Mesothelial cell of epicardium (in vitro differentiated cells): ENCODE results near the gene CCDC88C. TPM values are rescaled to one million over a fixed set of nuclear protein-coding genes. Genes with fewer than 3 reads are reported as not detected.
A peak's percentile ranks its signal among the peaks of the same experiment; 100 is the strongest.

Experiments used
- DNase-seq, 2 experiments: peaks; one replicate each; pipeline ENCODE4 v3.0.0; 2021; ENCODE audit warnings: low spot score in 2 of 2; ENCODE audit not compliant: unreplicated experiment in 2 of 2
- H3K27ac Mint-ChIP-seq: 2 replicates; pipeline ENCODE4 v1.8.0; 2021; ENCODE audit warnings: mixed read lengths
- H3K27me3 Mint-ChIP-seq: 2 replicates; pipeline ENCODE4 v1.8.0; 2021; ENCODE audit warnings: low read depth, mixed read lengths
- H3K36me3 Mint-ChIP-seq: 2 replicates; pipeline ENCODE4 v1.8.0; 2021; ENCODE audit warnings: mixed read lengths
- H3K4me1 Mint-ChIP-seq: 2 replicates; pipeline ENCODE4 v1.8.0; 2021; ENCODE audit warnings: mixed read lengths
- H3K4me3 Mint-ChIP-seq: 2 replicates; pipeline ENCODE4 v1.8.0; 2021; ENCODE audit warnings: mild to moderate bottlenecking, moderate library complexity, mixed read lengths
- H3K9me3 Mint-ChIP-seq: 2 replicates; pipeline ENCODE4 v1.8.0; 2021; ENCODE audit warnings: mixed read lengths
- CTCF ChIP-seq: fragments of 200-600 bp; sonication (generic); IDR thresholded peaks from one replicate; pipeline ENCODE4 v1.5.0; 2021; ENCODE audit warnings: antibody characterized with exemption; ENCODE audit not compliant: unreplicated experiment
- total RNA-seq: library from RNA; stranded (reverse); gene quantifications from 3 replicates; pipeline ENCODE4 v1.2.1, GENCODE V29; 2021

The CCDC88C gene
- total RNA-seq, 1 donor from 2014 or later: 23.7 TPM

DNA sequence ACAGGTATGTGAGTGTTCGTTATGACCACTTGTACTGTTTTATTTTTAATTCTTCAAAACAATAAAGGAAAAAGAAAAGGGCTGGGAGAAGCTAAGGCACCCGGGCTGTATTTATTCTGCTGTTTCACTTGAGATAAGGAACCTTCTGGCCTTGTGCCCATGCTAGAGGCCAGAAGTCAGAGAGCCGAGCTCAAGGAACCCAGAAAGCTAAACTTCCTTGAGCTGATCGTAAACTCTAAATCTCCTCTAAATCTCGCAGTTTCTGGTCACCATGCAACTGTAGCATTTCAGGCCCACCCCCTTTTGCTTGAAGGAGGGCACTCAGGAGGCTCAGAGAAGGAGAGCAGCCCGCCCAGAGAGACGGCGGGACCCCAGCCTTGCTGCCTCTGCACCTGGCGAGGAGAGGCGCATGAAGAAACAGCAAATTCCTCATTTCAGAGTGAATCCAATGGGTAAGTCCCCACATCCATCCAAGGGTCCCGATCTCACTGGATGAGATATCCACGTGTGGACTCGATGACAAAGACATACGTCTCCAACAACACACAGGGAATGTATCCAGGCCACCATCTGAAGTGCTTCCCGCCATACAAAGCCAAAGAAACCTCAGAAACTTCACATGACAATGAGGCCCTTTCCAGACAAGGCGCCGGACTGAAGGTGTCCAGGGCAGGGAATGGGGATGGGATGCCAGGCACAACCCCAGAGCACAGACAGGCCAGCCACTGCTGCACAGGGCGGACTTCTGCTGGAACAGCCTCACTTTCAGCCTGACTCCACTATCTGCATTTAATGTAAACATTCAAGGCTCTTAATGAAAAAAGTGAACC lies 14.6 kb downstream of the CCDC88C start:
- peak overlapping the region; percentile 59 for H3K27ac Mint-ChIP-seq
- peaks cover 17% of the 10 kb centered on the region for H3K4me1 Mint-ChIP-seq
- no peak for DNase-seq
- peaks cover 9% of the 10 kb centered on the region for H3K27me3 Mint-ChIP-seq
- no peak for TF ChIP-seq CTCF
- H3K4me3 Mint-ChIP-seq: no peak overlapping the region
- no peaks in the 10 kb centered on the region for H3K9me3 Mint-ChIP-seq
- peaks cover 5% of the 10 kb centered on the region for H3K36me3 Mint-ChIP-seq

DNA sequence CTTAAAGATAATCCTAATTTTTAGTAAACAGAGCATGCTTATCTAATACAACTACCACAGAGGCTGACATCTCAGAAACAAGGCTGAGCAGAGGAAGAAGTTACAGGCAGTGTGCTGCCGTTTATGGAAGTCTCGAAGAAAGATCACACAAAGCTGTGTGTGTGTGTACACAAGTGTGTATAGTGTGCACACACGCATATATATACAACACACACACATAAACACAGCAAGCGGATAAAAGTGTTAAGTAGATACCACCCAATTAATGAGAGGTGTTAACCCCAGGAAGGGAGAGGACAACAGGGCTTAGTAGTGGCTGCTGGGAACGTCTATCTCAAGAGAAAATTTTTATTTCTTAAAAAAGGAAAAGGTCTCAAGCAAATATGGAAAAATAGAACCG lies 15.3 kb downstream of the CCDC88C start:
- no peak for DNase-seq
- Mint-ChIP-seq H3K9me3 (no peaks in the 10 kb centered on the region), H3K4me3 (no peak overlapping the region), H3K36me3 (peaks cover 4% of the 10 kb centered on the region), H3K27ac (peak overlapping the region; percentile 13), H3K4me1 (peaks cover 23% of the 10 kb centered on the region), H3K27me3 (peaks cover 11% of the 10 kb centered on the region)
- TF ChIP-seq CTCF: no peak

DNA sequence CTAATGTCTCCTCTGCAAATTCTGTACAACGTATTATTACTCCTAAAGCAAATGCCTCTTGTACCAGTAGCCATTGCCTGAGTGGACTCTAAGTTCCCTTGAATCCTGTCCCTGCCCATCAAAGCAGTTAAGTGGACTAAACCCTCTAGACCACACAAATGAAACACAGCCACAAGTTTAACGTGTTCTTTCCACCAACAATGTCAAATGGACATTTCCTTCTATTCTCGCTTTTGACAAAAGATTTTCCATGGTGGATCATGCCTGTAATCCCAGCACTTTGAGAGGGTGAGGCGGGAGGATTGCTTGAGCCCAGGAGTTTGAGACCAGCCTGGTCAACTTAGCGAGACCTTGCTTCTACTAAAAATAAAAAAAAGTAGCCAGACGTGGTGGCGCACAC lies 15.9 kb downstream of the CCDC88C start:
- H3K9me3 Mint-ChIP-seq: no peaks in the 10 kb centered on the region
- TF ChIP-seq CTCF: no peak
- H3K27me3 Mint-ChIP-seq: peaks cover 8% of the 10 kb centered on the region
- no peak overlapping the region for H3K27ac Mint-ChIP-seq
- no peaks in the 10 kb centered on the region for H3K36me3 Mint-ChIP-seq
- no peak overlapping the region for H3K4me3 Mint-ChIP-seq
- peaks cover 29% of the 10 kb centered on the region for H3K4me1 Mint-ChIP-seq
- DNase-seq: no peak

DNA sequence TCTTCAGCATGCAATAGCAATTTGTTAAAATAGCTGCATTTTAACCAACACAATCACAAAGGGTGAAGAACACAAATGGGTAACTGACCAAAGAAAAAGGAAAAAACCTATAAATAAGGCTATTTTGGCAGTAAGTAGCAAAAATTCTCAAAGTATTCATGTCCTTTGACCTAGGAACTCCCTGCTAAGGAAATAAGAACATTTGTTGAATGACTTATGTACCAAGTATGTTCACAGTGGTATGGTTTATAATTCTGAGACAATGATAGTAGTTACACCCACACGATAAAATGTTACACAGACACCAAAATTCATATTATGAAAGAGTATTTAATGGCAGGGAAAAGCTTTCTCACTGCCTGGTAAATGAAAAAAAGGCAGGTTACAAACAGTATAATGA lies 16.9 kb downstream of the CCDC88C start:
- H3K4me1 Mint-ChIP-seq: peaks cover 39% of the 10 kb centered on the region
- H3K36me3 Mint-ChIP-seq: no peaks in the 10 kb centered on the region
- DNase-seq: no peak
- H3K4me3 Mint-ChIP-seq: no peak overlapping the region
- TF ChIP-seq CTCF: no peak
- peaks cover 11% of the 10 kb centered on the region for H3K27me3 Mint-ChIP-seq
- H3K27ac Mint-ChIP-seq: no peak overlapping the region
- H3K9me3 Mint-ChIP-seq: no peaks in the 10 kb centered on the region

- no peak for DNase-seq
- peaks cover 15% of the 10 kb centered on the region for H3K27me3 Mint-ChIP-seq
- H3K4me3 Mint-ChIP-seq: no peak overlapping the region
- no peak for TF ChIP-seq CTCF
- no peaks in the 10 kb centered on the region for H3K9me3 Mint-ChIP-seq
- H3K4me1 Mint-ChIP-seq: peaks cover 45% of the 10 kb centered on the region
- no peaks in the 10 kb centered on the region for H3K36me3 Mint-ChIP-seq
- H3K27ac Mint-ChIP-seq: no peak overlapping the region
These were observed 17.6 kb downstream of the CCDC88C start for GRCh38 chr14:91399868-91400640.
